Astrocyte (in vitro differentiated cells and primary cell): ENCODE measurements around the gene HSPA12B.

Experiments
- CTCF ChIP-seq: IDR thresholded peaks from 2 replicates; pipeline ENCODE4 v1.5.1; 2011; ENCODE audit warnings: low read depth, mild to moderate bottlenecking, inconsistent platforms, low read length, moderate library complexity; ENCODE audit not compliant: insufficient read depth
- EZH2 ChIP-seq: IDR thresholded peaks from 2 replicates; pipeline ENCODE4 v1.6.1; 2012; ENCODE audit warnings: mild to moderate bottlenecking, low read length, inconsistent platforms; ENCODE audit not compliant: insufficient read depth

GRCh38 chr20:3720626-3721025 lies 11.9 kb upstream of the HSPA12B start:
- no peak for TF ChIP-seq CTCF
- TF ChIP-seq EZH2: no peak
